Keratinocyte (primary cell): ENCODE measurements around the gene EDN2. TPM values are rescaled to one million over a fixed set of nuclear protein-coding genes. Genes with fewer than 3 reads are reported as not detected.

Experiments used
- DNase-seq: peaks from one replicate; pipeline ENCODE4 v3.0.0-alpha.2; 2011; ENCODE audit warnings: low read depth, missing footprints, low spot score
- FAIRE-seq: peaks from 2 replicates; lab custom pipeline; 2011; peaks lifted over from hg19 to GRCh38; lab: Jason Lieb, UNC
- H2AFZ ChIP-seq: 2 replicates; pipeline ENCODE4 v1.6.0; 2012; ENCODE audit warnings: low read length, control low read depth, inconsistent platforms; ENCODE audit not compliant: control insufficient read depth
- H3K27ac ChIP-seq: 2 replicates; pipeline ENCODE4 v1.5.1; 2011; ENCODE audit warnings: low read length; ENCODE audit not compliant: control insufficient read depth, insufficient read depth
- H3K27me3 ChIP-seq: 3 replicates; pipeline ENCODE4 v1.6.0; 2011; ENCODE audit warnings: low read length; ENCODE audit not compliant: control insufficient read depth, insufficient read depth; ENCODE audit errors: extremely low read depth
- H3K36me3 ChIP-seq, 2 experiments: 2 replicates in 1 of 2; 3 replicates in 1 of 2; pipeline ENCODE4 v1.5.1; 2011; ENCODE audit warnings: low read length in 2 of 2, mild to moderate bottlenecking in 1 of 2; ENCODE audit not compliant: control insufficient read depth in 2 of 2, insufficient read depth in 2 of 2; ENCODE audit errors: extremely low read depth in 1 of 2
- H3K4me1 ChIP-seq: 3 replicates; pipeline ENCODE4 v1.5.1; 2011; ENCODE audit warnings: low read length; ENCODE audit not compliant: control insufficient read depth, insufficient read depth; ENCODE audit errors: extremely low read depth
- H3K4me2 ChIP-seq: 3 replicates; pipeline ENCODE4 v1.6.0; 2011; ENCODE audit warnings: low read depth, low read length; ENCODE audit not compliant: control insufficient read depth, insufficient read depth; ENCODE audit errors: extremely low read depth
- H3K4me3 ChIP-seq, 3 experiments: fragments of 200-600 bp in 1 of 3; sonication (generic) in 1 of 3; 2 replicates in 2 of 3; 3 replicates in 1 of 3; pipeline ENCODE4 v1.5.1; 2011 to 2016; ENCODE audit warnings: low read length in 3 of 3, mild to moderate bottlenecking in 3 of 3, control low read depth in 2 of 3, inconsistent platforms in 1 of 3, low read depth in 1 of 3, mixed read lengths in 1 of 3, mixed run types in 1 of 3, moderate library complexity in 1 of 3; ENCODE audit not compliant: control insufficient read depth in 2 of 3, insufficient read depth in 2 of 3; ENCODE audit errors: extremely low read depth in 1 of 3
- H3K79me2 ChIP-seq: 2 replicates; pipeline ENCODE4 v1.6.0; 2012; ENCODE audit warnings: low read length; ENCODE audit not compliant: control insufficient read depth, insufficient read depth
- H3K9ac ChIP-seq: 3 replicates; pipeline ENCODE4 v1.6.0; 2011; ENCODE audit warnings: low read length; ENCODE audit not compliant: control insufficient read depth, insufficient read depth; ENCODE audit errors: extremely low read depth
- H3K9me1 ChIP-seq: 3 replicates; pipeline ENCODE4 v1.6.0; 2011; ENCODE audit warnings: low read length; ENCODE audit not compliant: control insufficient read depth, insufficient read depth; ENCODE audit errors: extremely low read depth
- H3K9me3 ChIP-seq: 2 replicates; pipeline ENCODE4 v1.5.1; 2012; ENCODE audit warnings: low read depth, low read length; ENCODE audit not compliant: control insufficient read depth
- H4K20me1 ChIP-seq: 3 replicates; pipeline ENCODE4 v1.6.0; 2011; ENCODE audit warnings: low read length; ENCODE audit not compliant: control insufficient read depth, insufficient read depth; ENCODE audit errors: extremely low read depth
- CTCF ChIP-seq, 3 experiments: IDR thresholded peaks in 1 of 3; conservative IDR thresholded peaks in 1 of 3; optimal IDR thresholded peaks in 1 of 3; 2 replicates in 2 of 3; 3 replicates in 1 of 3; pipeline versions ENCODE3 to v1.5.1; 2011; ENCODE audit warnings: low read length in 3 of 3, mild to moderate bottlenecking in 3 of 3, moderate library complexity in 2 of 3, control low read depth in 1 of 3, inconsistent platforms in 1 of 3; ENCODE audit not compliant: insufficient read depth in 2 of 3; ENCODE audit errors: extremely low read depth in 1 of 3
- EZH2 ChIP-seq: IDR thresholded peaks from one replicate; pipeline ENCODE4 v1.6.1; 2012; ENCODE audit warnings: inconsistent platforms, mild to moderate bottlenecking, low read length, moderate library complexity
- dilution Hi-C: fragments of 300-500 bp; cut with MboI; formaldehyde crosslinking; loops from one replicate; pipeline ENCODE4 v1.7.0; 2020; ENCODE audit warnings: low sequenced_read_pairs; ENCODE audit not compliant: extremely low pct_ligation_motif_present
- polyA plus RNA-seq, 5 experiments: library from polyadenylated mRNA; depleted of rRNA in 3 of 5; stranded (reverse) in 3 of 5; stranded (forward) in 1 of 5; unstranded in 1 of 5; fragments of >200 nt; gene quantifications; 1 replicate in 1 of 5; 2 replicates in 3 of 5; 3 replicates in 1 of 5; pipeline versions ENCODE4 v1.2.1 to v1.2.3, GENCODE V29; 2011 to 2012; ENCODE audit warnings: missing spikeins in 2 of 5, low read depth in 1 of 5, low replicate concordance in 1 of 5

The EDN2 gene
- polyA plus RNA-seq, 1 donor (not counting 4 experiments of a cell fraction or from before 2014, with no cell fraction given), result 0.34 TPM

DNA sequence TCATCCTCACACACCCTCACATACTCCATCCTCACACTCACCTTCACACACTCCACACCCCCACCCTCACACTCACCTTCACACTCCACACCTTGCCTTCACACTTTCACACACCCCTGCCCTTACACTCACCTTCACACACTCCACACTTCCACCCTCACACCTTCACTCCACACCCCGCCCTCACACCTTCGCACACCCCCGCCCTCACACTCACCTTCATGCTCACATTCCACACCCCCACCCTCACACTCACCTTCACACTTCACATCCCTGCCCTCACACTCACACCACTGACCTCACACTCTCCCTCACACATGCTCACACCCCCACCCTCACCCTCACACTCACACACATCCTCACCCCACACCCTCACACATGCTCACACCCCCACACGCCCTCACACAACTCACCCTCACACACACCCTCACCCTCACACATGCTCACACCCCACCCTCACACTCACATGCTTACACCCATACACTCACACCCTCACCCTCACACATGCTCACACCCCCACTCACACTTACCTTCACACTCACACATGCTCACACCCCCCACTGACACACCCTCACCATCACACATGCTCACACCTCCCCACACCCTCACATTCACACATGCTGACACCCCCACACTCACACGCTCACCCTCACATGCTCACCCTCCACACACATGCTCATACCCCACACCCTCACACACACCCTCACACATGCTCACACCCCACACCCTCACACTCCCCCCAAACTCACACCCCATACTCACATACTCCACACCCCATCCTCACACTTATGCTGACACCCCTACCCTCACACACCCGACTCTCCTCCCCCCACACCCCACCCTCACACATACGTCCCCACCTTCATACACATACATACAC is 44.5 kb upstream of the EDN2 start:
- H4K20me1 ChIP-seq, result no peaks in the 10 kb centered on the region
- FAIRE-seq, result no peak
- no peak overlapping the region for H3K4me3 ChIP-seq
- H3K27ac ChIP-seq, result no peak overlapping the region
- no peaks in the 10 kb centered on the region for H3K79me2 ChIP-seq
- no peak overlapping the region for H3K4me2 ChIP-seq
- no peaks in the 10 kb centered on the region for H3K36me3 ChIP-seq
- dilution Hi-C loops, result no loop called here
- H3K9me1 ChIP-seq, result no peaks in the 10 kb centered on the region
- no peak for TF ChIP-seq CTCF (optimal IDR thresholded peaks at IDR 0.05 in 1 of 3, IDR thresholded peaks at IDR 0.05 in 1 of 3, conservative IDR thresholded peaks at IDR 0.05 in 1 of 3; ENCODE audit: extremely low read depth in 1 of 3, insufficient read depth in 2 of 3, low read length in 3 of 3)
- no peak for TF ChIP-seq EZH2
- H3K27me3 ChIP-seq, result peaks cover 7% of the 10 kb centered on the region
- no peak for DNase-seq
- H3K4me1 ChIP-seq, result no peaks in the 10 kb centered on the region
- no peaks in the 10 kb centered on the region for H3K9me3 ChIP-seq
- H3K9ac ChIP-seq, result no peak overlapping the region
- no peak overlapping the region for H2AFZ ChIP-seq

- H3K4me2 ChIP-seq, result no peak overlapping the region
- no peaks in the 10 kb centered on the region for H3K9me3 ChIP-seq
- H3K4me3 ChIP-seq, result no peak overlapping the region
- no peaks in the 10 kb centered on the region for H3K79me2 ChIP-seq
- no peaks in the 10 kb centered on the region for H4K20me1 ChIP-seq
- H3K4me1 ChIP-seq, result no peaks in the 10 kb centered on the region
- peaks cover 7% of the 10 kb centered on the region for H3K27me3 ChIP-seq
- no peak overlapping the region for H2AFZ ChIP-seq
- no peak for FAIRE-seq
- H3K9ac ChIP-seq, result no peak overlapping the region
- no peak for DNase-seq
- H3K36me3 ChIP-seq, result no peaks in the 10 kb centered on the region
- H3K27ac ChIP-seq, result no peak overlapping the region
- TF ChIP-seq CTCF (optimal IDR thresholded peaks at IDR 0.05 in 1 of 3, IDR thresholded peaks at IDR 0.05 in 1 of 3, conservative IDR thresholded peaks at IDR 0.05 in 1 of 3; ENCODE audit: extremely low read depth in 1 of 3, insufficient read depth in 2 of 3, low read length in 3 of 3) (no peak), EZH2 (no peak)
- no peaks in the 10 kb centered on the region for H3K9me1 ChIP-seq
- dilution Hi-C loops, result no loop called here
Observed at GRCh38 chr1:41528106-41528505, 43.6 kb upstream of the EDN2 start.
